RPMI8226 (cell line): ENCODE data around the gene NFKBIZ.
A peak's percentile ranks its signal among the peaks of the same experiment; 100 is the strongest.
"Not testable (repeated sequence)": the region's sequence is repeated elsewhere in the genome, so short reads cannot be mapped to it uniquely, and the experiment has no call there.

Experiments used
- DNase-seq: peaks from one replicate; pipeline ENCODE4 v3.0.0-alpha.2; 2015

Gene NFKBIZ

GRCh38 chr3:101879102-101879501 is 29.8 kb downstream of the NFKBIZ start:
- no peak for DNase-seq

- DNase-seq = no peak
These were observed 30.4 kb downstream of the NFKBIZ start for GRCh38 chr3:101879623-101880284.

- DNase-seq = no peak
These were observed 35.5 kb downstream of the NFKBIZ start for GRCh38 chr3:101884776-101885175.

GRCh38 chr3:101885584-101885983 is 36.3 kb downstream of the NFKBIZ start:
- not testable (repeated sequence) for DNase-seq

- DNase-seq = no peak
These were observed 37.3 kb downstream of the NFKBIZ start for GRCh38 chr3:101886626-101887025.

- DNase-seq = no peak
These were observed 39.3 kb downstream of the NFKBIZ start for GRCh38 chr3:101888653-101889052.

GRCh38 chr3:101890716-101891115 is 41.4 kb downstream of the NFKBIZ start:
- no peak for DNase-seq

GRCh38 chr3:101892648-101893047 is 43.3 kb downstream of the NFKBIZ start:
- no peak for DNase-seq

GRCh38 chr3:101896083-101896757 is 46.9 kb downstream of the NFKBIZ start:
- DNase-seq = no peak

GRCh38 chr3:101897013-101897412 is 47.7 kb downstream of the NFKBIZ start:
- DNase-seq = no peak

- no peak for DNase-seq
These were observed 48.7 kb downstream of the NFKBIZ start for GRCh38 chr3:101898039-101898438.

- peak; percentile 74 for DNase-seq
These were observed 49.4 kb downstream of the NFKBIZ start for GRCh38 chr3:101898752-101899169.

- no peak for DNase-seq
These were observed 51.0 kb downstream of the NFKBIZ start for GRCh38 chr3:101900316-101900715.

GRCh38 chr3:101900736-101901135 is 51.4 kb downstream of the NFKBIZ start:
- DNase-seq = no peak

GRCh38 chr3:101902041-101902440 is 52.7 kb downstream of the NFKBIZ start:
- DNase-seq = no peak

- no peak for DNase-seq
These were observed 54.1 kb downstream of the NFKBIZ start for GRCh38 chr3:101903451-101903871.

GRCh38 chr3:101905573-101905972 is 56.3 kb downstream of the NFKBIZ start:
- not testable (repeated sequence) for DNase-seq
